HG03139 (cell line): Measurements from ENCODE around the gene CLDN9.
"Not testable (repeated sequence)": the region's sequence is repeated elsewhere in the genome, so short reads cannot be mapped to it uniquely, and the experiment has no call there.

Source experiments
- ATAC-seq: cut with Tn5 transposase; IDR thresholded peaks from one replicate; pipeline ENCODE4 v1.9.1; 2021; ENCODE audit not compliant: unreplicated experiment

CLDN9 gene

DNA sequence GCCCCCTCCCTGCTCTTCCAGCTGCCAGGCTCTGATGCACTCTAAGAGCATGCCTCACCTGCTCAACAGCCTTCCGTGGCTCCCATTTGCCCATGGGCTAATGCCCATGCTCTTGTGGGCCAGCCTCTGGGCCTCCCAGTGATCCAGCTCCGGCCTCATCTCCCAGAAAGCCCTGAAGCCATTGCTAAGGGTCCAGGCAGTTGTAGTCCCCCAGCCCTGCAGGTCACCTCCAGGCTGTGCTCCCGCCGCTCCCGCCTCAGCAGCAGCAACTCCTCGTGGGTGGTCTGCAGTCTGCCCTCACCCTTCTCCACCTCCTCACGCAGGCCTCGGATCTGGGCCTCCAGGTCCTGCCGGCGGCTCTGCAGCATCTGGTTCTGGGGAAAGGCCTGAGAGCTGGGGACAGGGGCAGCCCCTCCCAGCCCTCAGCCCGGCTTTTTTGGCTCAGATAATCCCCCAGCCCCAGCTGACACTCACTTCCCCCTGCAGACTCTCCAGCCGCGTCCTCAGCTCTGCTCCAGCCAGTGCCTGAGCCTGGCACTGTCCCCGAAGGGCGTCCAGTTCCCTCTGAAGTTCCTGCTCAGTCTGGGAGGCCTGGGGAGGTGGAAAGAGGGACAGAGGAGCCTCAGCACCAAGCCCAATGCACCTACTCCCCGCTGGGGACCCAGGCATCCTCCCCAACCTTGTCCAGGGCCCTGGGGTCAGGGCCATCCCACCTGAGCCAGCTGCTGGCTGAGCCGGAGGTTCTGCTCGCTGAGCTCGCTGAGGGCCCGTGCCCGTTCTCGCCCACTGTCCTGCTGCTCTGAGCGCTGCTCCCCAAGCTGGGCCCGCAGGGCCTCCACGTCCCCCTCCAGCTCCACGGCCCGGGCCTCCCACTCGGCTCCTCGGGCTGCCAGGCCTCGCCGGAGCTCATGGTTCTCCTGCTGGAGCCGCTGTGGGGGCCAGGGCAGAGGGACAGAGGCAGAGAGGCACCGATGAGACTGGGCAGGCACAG is 17.8 kb downstream of the CLDN9 start:
- no peak for ATAC-seq

DNA sequence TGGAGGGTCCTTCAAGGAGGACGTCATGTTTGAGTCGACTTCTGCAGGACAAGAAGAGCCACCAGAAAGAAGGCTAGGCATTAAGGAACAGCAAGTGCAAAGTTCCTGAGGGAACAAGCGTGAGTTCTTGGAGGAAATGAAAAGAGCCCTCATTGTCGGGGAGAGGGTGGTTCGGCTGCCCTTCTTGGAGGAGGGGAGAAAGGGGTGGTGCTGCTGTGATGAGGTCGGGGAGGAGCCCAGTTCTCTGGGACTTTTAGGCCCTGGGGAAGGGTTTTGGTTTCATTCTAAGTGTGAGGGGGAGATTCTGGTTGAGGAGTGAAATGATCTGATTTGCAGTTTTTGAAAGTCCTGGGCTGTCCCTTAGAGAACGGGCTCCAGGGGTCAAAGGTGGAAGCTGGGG is 19.9 kb downstream of the CLDN9 start:
- ATAC-seq, result no peak

- no peak for ATAC-seq
These were observed 22.7 kb downstream of the CLDN9 start for GRCh38 chr16:3035289-3035971.

DNA sequence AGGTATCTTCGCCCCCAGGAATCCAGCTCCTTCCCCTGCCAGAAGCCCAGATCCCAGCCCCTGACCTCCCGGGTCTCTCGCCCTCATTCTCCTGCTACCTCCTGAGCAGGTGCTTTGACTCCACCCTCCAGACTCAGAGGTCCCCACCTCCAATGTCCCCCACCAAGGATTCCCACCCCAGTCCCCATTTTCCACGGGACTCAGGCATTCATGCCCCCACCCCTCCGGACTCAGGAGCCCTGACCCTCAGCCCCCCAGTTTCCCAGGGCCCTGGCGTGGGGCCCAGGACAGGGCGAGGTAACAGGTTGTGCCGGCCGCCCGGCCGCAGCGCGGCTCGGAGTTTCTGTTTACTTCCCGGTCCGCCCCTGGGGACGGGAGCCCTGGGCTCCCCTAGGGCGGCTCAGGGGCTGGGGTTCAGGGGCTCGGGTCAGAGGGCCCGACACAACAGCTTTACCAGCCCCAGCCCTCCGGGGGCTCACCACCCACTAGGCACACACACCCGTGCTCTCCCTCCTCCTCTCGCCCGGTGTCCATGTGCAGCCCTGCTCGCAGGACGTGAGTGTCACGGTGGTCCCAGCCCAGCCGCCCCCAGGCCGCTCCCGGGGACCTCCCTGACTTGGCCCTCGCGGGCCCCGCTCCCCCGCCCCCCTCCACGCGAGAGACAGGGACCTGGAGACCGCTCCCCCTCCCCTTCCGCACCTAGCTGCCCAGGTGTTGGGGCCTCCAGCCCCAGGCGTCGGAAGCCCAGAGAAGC is 23.4 kb downstream of the CLDN9 start:
- no peak for ATAC-seq

DNA sequence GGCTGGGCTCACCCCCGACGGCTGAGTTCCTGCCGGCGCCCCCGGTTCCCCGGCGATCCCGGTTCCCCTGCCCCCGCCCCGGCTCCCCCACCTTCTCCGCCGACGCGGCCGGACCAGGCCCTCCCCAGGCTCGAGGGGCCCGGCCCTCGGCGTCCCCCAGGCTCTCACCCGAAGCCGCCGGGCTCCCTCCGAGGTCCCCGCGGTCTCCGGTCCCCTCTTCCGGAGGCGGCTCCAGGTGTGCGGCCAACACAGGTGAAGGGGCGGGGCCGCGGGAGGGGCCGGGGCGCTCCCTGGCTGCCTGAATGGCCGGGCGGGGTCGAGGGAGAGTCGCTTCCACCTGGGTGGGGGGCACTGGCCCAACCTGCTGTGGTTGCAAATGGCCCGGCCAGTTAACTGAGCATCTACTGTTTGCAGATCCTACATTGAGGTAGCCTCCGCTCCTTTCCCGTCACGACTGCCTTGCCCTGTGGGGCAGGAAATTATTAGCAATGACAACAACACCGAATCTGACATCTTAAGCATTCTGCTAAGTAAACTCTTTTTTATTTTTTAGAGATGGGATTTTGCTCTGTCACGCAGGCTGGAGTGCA is 24.1 kb downstream of the CLDN9 start, which contains the start of gene BICDL2:
Gene BICDL2 (minus strand): TSS at position 219 of the 590 bp plus-strand sequence. CDS start 1,448 bp downstream, outside the sequence.
- ATAC-seq, result no peak

DNA sequence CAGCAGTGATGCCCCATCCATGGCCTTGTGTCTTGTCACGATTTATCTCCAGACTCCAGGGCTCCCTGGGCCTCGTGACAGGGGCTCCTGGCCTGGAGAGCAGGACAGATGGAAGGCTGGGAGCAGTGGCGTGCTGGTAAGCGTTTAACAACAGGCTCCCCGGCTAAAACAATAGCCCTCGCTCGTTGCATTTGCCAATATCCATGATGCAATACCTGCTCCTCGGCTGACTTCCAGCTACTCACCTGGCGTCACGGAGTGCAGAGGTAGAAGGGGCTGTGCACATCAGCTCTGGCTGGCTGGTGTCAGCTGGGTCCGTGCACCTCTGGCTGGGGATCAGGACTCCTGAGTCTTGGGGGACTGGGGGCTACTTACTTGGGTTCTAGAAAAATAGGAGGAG is 25.5 kb downstream of the CLDN9 start:
- no peak for ATAC-seq

DNA sequence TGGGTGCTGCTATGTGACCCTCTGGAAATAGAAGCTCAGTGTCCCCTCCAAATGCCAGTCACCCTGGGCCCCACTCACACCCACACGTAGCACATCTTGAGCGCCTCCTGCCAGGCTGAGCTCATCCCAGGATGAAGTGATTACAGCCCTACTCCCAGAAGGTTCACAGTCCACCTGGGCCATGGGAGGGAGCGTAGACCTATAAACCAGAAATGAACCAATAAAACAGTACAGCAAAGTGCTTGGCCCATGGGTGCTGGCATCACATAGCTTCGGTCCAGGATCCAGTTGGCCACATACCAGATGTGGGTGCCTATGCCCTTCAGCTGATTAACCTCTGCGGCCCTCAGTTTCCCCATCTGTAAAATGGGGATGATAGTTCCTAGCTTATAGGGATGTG is 26.2 kb downstream of the CLDN9 start:
- no peak for ATAC-seq

GRCh38 chr16:3042376-3042775 is 29.7 kb downstream of the CLDN9 start:
- no peak for ATAC-seq

GRCh38 chr16:3044708-3045107 is 32.0 kb downstream of the CLDN9 start:
- no peak for ATAC-seq

GRCh38 chr16:3045758-3046640 is 33.3 kb downstream of the CLDN9 start, which contains the start of gene MMP25:
TSS of gene MMP25 (plus strand) at chr16:3046561. CDS start at chr16:3046918, 357 bp downstream.
- no peak for ATAC-seq

DNA sequence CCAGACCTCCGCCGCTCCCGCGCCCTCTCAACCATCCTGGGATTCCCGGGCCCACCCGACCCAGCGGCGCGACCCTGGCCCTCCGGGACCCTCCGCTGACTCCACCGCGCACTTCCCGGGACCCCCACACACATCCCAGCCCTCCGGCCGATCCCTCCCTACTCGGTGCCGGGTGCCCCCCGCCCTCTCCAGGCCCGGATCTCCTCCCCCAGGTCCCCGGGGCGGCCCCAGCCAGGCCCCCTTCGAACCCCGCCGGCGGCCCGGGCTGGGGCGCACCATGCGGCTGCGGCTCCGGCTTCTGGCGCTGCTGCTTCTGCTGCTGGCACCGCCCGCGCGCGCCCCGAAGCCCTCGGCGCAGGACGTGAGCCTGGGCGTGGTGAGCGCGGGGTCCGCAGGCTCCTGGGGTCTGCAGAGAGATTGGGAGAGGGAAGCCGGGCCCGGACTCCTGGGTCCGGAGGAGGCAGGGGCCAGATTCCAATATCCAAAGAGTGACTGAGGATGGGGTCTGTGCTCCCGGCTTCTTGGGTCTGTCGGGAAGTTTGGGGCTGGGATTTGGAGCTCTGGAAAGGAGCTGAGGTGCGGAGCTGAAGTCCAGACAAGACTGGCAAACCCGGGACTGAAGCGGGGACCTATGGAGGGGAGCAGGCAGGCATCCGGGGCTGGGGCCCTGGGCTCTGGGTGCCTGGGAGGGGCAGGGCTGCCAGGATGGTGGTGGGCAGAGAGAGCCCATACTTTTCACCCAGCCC is 34.1 kb downstream of the CLDN9 start:
- ATAC-seq, result no peak

GRCh38 chr16:3047387-3047720 is 34.6 kb downstream of the CLDN9 start:
- no peak for ATAC-seq

GRCh38 chr16:3049921-3050481 is 37.3 kb downstream of the CLDN9 start:
- no peak for ATAC-seq

DNA sequence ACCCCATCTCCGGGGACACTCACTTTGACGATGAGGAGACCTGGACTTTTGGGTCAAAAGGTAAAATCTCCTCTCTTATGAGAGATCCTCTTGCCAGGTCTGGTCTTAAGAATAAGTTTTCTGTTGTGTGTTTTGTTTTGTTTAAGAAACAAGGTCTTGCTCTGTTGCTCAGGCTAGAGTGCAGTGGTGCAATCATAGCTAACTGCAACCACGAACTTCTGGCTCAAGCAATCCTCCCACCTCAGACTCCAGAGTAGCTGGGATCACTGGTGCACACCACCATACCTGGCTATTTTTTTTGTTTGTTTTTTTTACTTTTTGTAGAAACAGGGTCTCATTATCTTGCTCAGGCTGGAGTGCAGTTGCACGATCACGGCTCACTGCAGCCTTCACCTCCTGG is 37.8 kb downstream of the CLDN9 start:
- ATAC-seq, result no peak

- ATAC-seq, result no peak
These were observed 38.3 kb downstream of the CLDN9 start for GRCh38 chr16:3051009-3051408.

DNA sequence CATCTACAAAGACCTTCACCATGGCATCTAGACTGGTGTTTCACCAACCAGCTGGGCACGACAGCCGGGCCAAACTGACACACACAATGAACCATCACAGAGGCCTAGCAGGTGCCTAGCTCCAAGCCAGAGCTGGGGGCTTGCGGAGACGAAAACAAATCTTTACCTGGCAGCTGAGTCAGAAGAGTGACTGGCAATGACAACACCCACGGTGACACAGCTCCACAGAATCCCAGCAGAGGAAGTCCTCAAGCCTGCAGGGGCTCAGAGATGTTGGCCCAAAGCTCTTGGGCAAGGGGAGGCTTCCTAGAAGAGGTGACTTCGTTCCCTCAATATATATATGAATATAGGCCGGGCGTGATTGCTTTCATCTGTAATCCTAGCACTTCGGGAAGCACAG is 38.8 kb downstream of the CLDN9 start:
- no peak for ATAC-seq

DNA sequence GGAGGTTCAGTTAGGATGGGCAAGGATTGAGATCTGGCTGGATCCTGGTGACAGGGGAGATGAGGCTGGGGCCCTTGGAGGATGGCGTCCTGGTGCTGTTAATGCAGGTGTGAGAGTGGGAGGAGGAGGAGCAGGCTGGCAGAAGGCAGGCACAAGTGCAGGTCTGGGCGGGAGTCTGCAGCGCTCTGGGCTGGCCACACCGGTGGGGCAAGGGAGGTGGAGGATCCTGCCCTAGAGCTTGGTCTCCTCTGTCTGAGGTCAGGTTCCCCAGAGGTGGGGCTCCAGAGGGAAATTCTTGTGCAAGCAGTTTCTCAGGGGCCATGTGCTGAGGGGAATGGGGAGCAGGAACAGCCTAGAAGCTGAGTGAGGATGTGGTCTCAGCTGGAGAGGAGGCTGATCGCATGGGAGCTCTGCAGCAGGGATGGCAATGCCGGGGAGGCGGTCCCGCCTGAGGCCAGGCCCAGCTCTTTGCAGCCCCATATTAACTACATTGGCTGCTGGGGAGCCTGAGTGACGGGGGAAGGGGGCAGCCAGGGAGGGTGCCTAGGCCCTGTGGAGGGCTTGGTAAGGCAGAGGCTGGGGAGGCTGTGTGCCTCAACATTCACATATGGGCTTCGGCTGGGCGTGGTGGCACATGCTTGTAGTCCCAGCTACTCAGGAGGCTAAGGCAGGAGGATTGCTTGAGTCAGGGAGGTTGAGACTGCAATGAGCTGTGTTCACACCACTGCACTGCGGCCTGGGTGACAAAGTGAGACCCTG is 40.0 kb downstream of the CLDN9 start:
- ATAC-seq, result not testable (repeated sequence)

DNA sequence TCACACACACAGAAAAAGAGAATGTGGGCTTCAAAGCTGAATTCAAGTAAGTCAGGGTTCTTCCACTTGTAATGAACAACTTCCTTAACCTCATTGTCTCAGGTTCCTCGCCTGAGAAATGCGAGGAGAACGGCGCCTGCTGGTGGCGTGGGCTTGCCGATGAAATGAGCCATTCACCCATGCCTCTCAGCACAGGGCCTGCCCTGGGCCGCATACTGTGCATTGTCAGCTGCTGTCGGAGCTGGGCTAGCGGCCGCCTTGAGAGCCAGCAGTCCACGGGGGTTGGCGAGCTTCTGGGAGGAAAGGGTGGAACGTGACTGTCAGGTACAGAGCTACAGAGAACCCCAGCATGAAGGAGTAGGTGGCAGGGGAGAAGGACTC is 40.6 kb downstream of the CLDN9 start:
- not testable (repeated sequence) for ATAC-seq
